Naive thymus-derived CD4-positive, alpha-beta T cell (primary cell): Measurements from ENCODE around the gene ZMYM4. TPM values are rescaled to one million over a fixed set of nuclear protein-coding genes. Genes with fewer than 3 reads are reported as not detected.

Experiments used
- ATAC-seq: fragments of 150-1000 bp; cut with Tn5 transposase; 2 replicates; pipeline ENCODE4 v1.10.0; 2021; ENCODE audit warnings: mild to moderate bottlenecking, moderate library complexity
- CTCF ChIA-PET: fragments of 350-600 bp; sonication (Branson Sonifier 250); formaldehyde crosslinking; loops from one replicate; lab custom pipeline; 2021; ENCODE audit warnings: antibody characterized with exemption; lab: Charles Lee
- POLR2A ChIA-PET: fragments of 350-600 bp; sonication (Branson Sonifier 250); formaldehyde crosslinking; loops from one replicate; lab custom pipeline; 2021; ENCODE audit warnings: antibody characterized with exemption, inconsistent platforms; lab: Charles Lee
- DNase-seq, 9 donors: peaks; one replicate each; pipeline versions ENCODE4 v3.0.0 to v3.0.0-alpha.2; 2020 to 2022; ENCODE audit warnings: mixed read lengths in 1 of 9
- H3K27ac ChIP-seq: one replicate; pipeline ENCODE4 v1.7.0; 2013; ENCODE audit warnings: mild to moderate bottlenecking, low read depth, low read length, moderate library complexity
- H3K27me3 ChIP-seq, 2 donors: one replicate each; pipeline ENCODE4 v1.7.0; 2013; ENCODE audit warnings: low read length in 2 of 2, mild to moderate bottlenecking in 2 of 2, moderate library complexity in 2 of 2; ENCODE audit not compliant: control insufficient read depth in 2 of 2, insufficient read depth in 2 of 2
- H3K36me3 ChIP-seq, 3 experiments: 1 replicate in 2 of 3; 2 replicates in 1 of 3; pipeline ENCODE4 v1.7.0; 2013; ENCODE audit warnings: low read length in 3 of 3, mild to moderate bottlenecking in 3 of 3, moderate library complexity in 1 of 3; ENCODE audit not compliant: insufficient read depth in 3 of 3, control insufficient read depth in 2 of 3
- H3K4me1 ChIP-seq, 2 donors: one replicate each; pipeline ENCODE4 v1.7.0; 2013; ENCODE audit warnings: low read length in 2 of 2, mild to moderate bottlenecking in 2 of 2, moderate library complexity in 1 of 2; ENCODE audit not compliant: control insufficient read depth in 2 of 2, insufficient read depth in 2 of 2
- H3K4me3 ChIP-seq: 2 replicates; pipeline ENCODE4 v1.7.0; 2013; ENCODE audit warnings: mild to moderate bottlenecking, low read length
- H3K9me3 ChIP-seq, 3 experiments: 1 replicate in 2 of 3; 2 replicates in 1 of 3; pipeline ENCODE4 v1.7.0; 2013; ENCODE audit warnings: low read length in 3 of 3; ENCODE audit not compliant: control insufficient read depth in 2 of 3
- H3K27ac Mint-ChIP-seq, 9 donors: one replicate each; pipeline ENCODE4 v1.8.0; 2020 to 2022; ENCODE audit warnings: mixed read lengths in 9 of 9, mild to moderate bottlenecking in 8 of 9, moderate library complexity in 5 of 9, inconsistent platforms in 2 of 9
- H3K27me3 Mint-ChIP-seq, 5 donors: one replicate each; pipeline ENCODE4 v1.8.0; 2021 to 2022; ENCODE audit warnings: mixed read lengths in 5 of 5, mild to moderate bottlenecking in 1 of 5
- H3K36me3 Mint-ChIP-seq, 5 donors: one replicate each; pipeline ENCODE4 v1.8.0; 2020 to 2022; ENCODE audit warnings: mixed read lengths in 5 of 5, mild to moderate bottlenecking in 3 of 5, inconsistent platforms in 1 of 5
- H3K4me1 Mint-ChIP-seq, 7 donors: one replicate each; pipeline ENCODE4 v1.8.0; 2020 to 2022; ENCODE audit warnings: mixed read lengths in 7 of 7, mild to moderate bottlenecking in 3 of 7, inconsistent platforms in 1 of 7
- H3K4me3 Mint-ChIP-seq, 10 donors: one replicate each; pipeline ENCODE4 v1.8.0; 2020 to 2022; ENCODE audit warnings: mild to moderate bottlenecking in 10 of 10, mixed read lengths in 10 of 10, moderate library complexity in 6 of 10, inconsistent platforms in 2 of 10
- H3K9me3 Mint-ChIP-seq, 11 donors: one replicate each; pipeline ENCODE4 v1.8.0; 2020 to 2022; ENCODE audit warnings: mixed read lengths in 11 of 11, mild to moderate bottlenecking in 4 of 11, inconsistent platforms in 1 of 11, moderate library complexity in 1 of 11
- intact Hi-C, 2 donors: fragments of 100-400 bp; cut with micrococcal nuclease; formaldehyde crosslinking; loops; one replicate each; pipeline ENCODE4 v1.15.1; 2023
- polyA plus RNA-seq, 2 donors: library from polyadenylated mRNA; unstranded; fragments of 300-500 nt; fragmentation: Illumina TruSeq; gene quantifications; one replicate each; pipeline ENCODE4 v1.2.3, GENCODE V29; 2021
- total RNA-seq, 6 experiments: library from RNA in 5 of 6; stranded (reverse) in 5 of 6; gene quantifications; 1 replicate in 5 of 6; 2 replicates in 1 of 6; pipeline ENCODE4 v1.2.3 and lab custom pipeline; 2021 to 2026

The ZMYM4 gene
- total RNA-seq: 10 to 100 TPM; 32.1 to 52.9 (median 45.6) TPM
- 10 to 100 TPM; 28.2 to 32.1 TPM for polyA plus RNA-seq
- total RNA-seq (lab: John Stamatoyannopoulos, UW): 77.0 reads per million, percentile 80 among the genes with 10 or more reads in this experiment

DNA sequence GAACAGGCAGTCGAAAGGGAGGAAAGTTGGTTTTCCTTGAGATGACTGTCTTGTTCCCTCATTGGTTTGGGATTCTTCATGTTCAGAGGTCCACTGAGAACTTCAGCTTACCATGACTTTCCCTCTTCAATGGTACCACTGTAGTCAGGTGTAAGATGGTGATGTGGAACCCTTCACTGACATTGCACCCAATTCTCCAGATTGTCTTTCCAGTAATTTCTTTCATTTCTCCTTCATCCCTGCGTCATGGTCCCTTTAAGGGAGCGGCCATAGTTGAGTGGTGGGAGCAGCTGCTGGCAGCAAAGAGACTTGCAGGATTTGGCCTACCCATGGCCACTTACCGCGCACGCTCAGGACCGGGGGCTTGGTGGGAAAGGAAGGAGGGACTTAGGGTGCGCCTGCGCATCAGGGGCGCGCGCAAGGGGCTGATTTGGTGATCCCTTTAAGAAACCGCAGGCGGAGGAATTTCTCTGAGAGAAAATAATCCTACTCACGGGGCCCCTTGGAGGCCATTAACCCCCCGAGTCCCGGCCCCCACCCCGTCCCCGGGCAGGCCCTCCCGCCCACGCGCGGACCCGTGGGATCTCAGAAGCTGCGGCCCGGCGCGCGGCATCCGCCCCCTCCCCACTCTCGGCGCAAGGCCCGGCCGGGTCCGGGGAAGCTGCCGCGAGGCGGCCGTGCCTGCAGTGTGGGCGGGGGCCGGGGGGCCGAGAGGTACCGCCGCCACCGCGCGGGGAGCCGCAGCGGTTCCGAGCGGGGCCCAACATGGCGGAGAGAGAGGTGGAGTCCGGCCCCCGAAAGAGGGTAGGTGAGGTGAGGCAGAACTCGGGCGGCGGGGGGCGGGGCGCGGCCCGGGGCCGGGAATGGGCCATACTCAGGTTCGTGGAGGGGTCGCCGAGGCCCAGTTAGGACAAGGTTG is at the start of gene ZMYM4:
TSS of gene ZMYM4 (plus strand) at position 428 of the 919 bp plus-strand sequence. CDS start at position 766, 338 bp downstream.
- Mint-ChIP-seq H3K27ac (peak within 1 kb of the TSS; percentile 80 to 99 (median 93)), H3K4me3 (peak within 1 kb of the TSS; percentile 78 to 98 (median 90)), H3K4me1 (peaks cover 22 to 44% (median 40%) of the 10 kb centered on the region in 7 donors), H3K9me3 (peaks cover 0 to 7% (median 0%) of the 10 kb centered on the region in 11 donors), H3K27me3 (peaks cover 0 to 5% (median 0%) of the 10 kb centered on the region in 5 donors), H3K36me3 (peaks cover 2 to 12% (median 7%) of the 10 kb centered on the region in 5 donors)
- Histone ChIP-seq H3K27me3 (no peaks in the 10 kb centered on the region), H3K4me1 (peaks cover 6 to 20% of the 10 kb centered on the region in 2 donors), H3K9me3 (no peaks in the 10 kb centered on the region), H3K4me3 (peak within 1 kb of the TSS; percentile 58), H3K36me3 (peaks cover 0 to 3% (median 0%) of the 10 kb centered on the region in 3 experiments), H3K27ac (peak within 1 kb of the TSS; percentile 88)
- ChIA-PET POLR2A (interaction anchor here (0.8 to 1.2 kb wide), 4 partner anchors 10 to 403 kb away, joined by 3 to 9 read pairs (median 5); partner anchors contain the start of gene SFPQ), CTCF (no interaction called here)
- ATAC-seq (peak; percentile 96), DNase-seq (peak; percentile 67 to 91 (median 87))
- intact Hi-C loops: loop anchor here (1.0 to 5.0 kb wide), 6 partner anchors 18 to 289 kb away; partner anchors contain the start of genes SFPQ (in 2 of the 2), ZMYM6 (in 2 of the 2), KIAA0319L (in 1 of the 2) and NCDN (in 1 of the 2)

DNA sequence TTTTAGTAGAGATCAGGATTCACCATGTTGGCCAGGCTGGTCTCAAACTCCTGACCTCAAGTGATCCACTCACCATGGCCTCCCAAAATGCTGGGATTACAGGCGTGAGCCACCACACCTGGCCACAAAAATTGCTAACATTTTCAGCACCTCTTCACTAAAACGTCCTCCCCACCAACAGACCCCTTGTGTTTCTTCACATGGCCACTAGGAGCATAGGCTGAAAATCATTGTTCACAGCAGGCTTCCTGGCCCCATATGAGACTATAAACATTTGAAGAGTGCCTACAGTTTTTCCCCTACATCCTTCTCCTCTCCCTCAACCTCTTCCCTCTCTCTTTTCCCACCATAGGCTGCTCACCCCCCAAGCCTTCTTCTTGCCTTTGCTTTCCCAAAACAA is 47.5 kb upstream of the ZMYM4 start:
- ATAC-seq (peak; percentile 57), DNase-seq (peak in 6 of 9 donors; percentile 7 to 24 (median 14))
- Histone ChIP-seq H3K4me3 (no peak overlapping the region), H3K27ac (no peak overlapping the region), H3K36me3 (no peaks in the 10 kb centered on the region), H3K9me3 (no peaks in the 10 kb centered on the region), H3K27me3 (no peaks in the 10 kb centered on the region), H3K4me1 (no peaks in the 10 kb centered on the region)
- H3K9me3 Mint-ChIP-seq: no peaks in the 10 kb centered on the region
- H3K27ac Mint-ChIP-seq: no peak overlapping the region
- ChIA-PET CTCF (no interaction called here), POLR2A (interaction anchor here (0.6 kb wide), 1 partner anchor 128 kb away, joined by 3 read pairs; no protein-coding TSS in a partner anchor)
- intact Hi-C loops: loop anchor here in 1 of 2 donors (1.0 kb wide), 1 partner anchor 19 kb away; no protein-coding TSS in a partner anchor
- no peak overlapping the region for H3K4me3 Mint-ChIP-seq
- H3K4me1 Mint-ChIP-seq: peaks cover 0 to 5% (median 0%) of the 10 kb centered on the region in 7 donors
- H3K27me3 Mint-ChIP-seq: peaks cover 0 to 3% (median 0%) of the 10 kb centered on the region in 5 donors
- H3K36me3 Mint-ChIP-seq: no peaks in the 10 kb centered on the region

DNA sequence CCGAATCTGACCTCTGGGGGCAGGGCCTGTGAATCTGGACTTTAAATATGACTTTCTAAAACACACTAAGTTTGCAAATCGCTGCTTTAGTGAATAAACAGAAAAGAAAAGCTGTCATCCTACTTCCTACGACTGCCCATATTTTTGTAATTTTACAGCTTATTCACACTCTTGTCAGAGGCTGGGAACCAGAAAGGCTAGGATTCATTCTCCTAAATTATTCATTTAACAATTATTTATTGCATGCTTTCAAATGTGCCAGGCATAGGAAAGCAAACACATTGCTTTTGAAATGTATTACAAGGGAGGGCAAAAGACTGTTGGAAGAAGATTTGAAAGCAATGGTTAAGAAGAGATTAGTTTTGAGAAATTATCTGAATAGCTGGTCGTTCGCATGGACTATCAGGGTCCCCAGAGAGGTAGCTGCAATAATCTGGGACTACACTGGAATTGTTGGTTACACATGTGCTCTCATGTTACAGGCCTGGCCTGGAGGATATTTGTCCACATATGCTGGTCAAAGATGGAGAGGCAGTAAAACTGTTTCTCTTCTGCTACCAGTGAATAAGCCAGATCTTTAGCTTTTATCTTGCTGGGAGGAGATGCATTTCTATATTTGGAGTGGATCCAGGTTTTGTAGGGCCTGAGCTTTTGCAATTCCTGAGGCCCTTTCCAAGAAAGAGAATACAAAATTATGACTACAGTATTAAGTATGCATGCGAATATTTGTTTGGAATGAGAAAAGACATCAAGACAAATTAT is 46.0 kb upstream of the ZMYM4 start:
- DNase-seq (no peak), ATAC-seq (no peak)
- ChIA-PET POLR2A (no interaction called here), CTCF (interaction anchor here (0.6 kb wide), 1 partner anchor 60 kb away, joined by 3 read pairs; no protein-coding TSS in a partner anchor)
- Mint-ChIP-seq H3K4me3 (no peak overlapping the region), H3K27ac (no peak overlapping the region), H3K27me3 (peaks cover 0 to 3% (median 0%) of the 10 kb centered on the region in 5 donors), H3K4me1 (peaks cover 0 to 5% (median 0%) of the 10 kb centered on the region in 7 donors), H3K36me3 (no peaks in the 10 kb centered on the region), H3K9me3 (no peaks in the 10 kb centered on the region)
- Histone ChIP-seq H3K4me3 (no peak overlapping the region), H3K9me3 (no peaks in the 10 kb centered on the region), H3K4me1 (no peaks in the 10 kb centered on the region), H3K27me3 (no peaks in the 10 kb centered on the region), H3K36me3 (no peaks in the 10 kb centered on the region), H3K27ac (no peak overlapping the region)
- intact Hi-C loops: no loop called here

DNA sequence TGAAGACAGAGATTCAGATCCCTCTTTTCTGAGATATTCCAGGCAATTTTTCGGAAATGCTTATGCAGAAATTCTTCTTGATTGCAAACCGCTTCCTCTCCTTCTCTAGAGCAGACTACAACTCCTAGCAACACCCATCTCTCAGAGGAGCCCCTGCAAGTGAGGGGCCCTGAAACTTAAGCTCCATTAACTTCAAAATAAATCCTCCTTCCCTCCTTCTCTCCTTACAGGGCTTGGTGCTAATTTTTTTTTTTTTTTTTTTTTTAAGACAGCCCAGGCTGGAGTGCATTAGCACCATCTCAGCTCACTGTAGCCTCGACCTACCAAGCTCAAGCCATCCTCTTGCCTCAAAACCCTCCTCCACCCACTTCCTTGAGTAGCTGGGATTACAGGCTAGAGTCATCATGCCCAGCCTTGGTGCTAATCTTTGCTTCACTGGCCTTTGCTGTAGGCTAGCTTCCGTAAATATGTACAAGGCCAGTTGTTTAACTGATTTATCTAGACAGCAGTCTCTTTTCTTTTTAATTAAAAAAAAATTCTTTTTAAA is 45.4 kb upstream of the ZMYM4 start:
- no peaks in the 10 kb centered on the region for H3K36me3 ChIP-seq
- DNase-seq: no peak
- no peaks in the 10 kb centered on the region for H3K9me3 Mint-ChIP-seq
- H3K9me3 ChIP-seq: no peaks in the 10 kb centered on the region
- intact Hi-C loops: no loop called here
- no peak overlapping the region for H3K27ac ChIP-seq
- no peaks in the 10 kb centered on the region for H3K36me3 Mint-ChIP-seq
- H3K4me1 ChIP-seq: no peaks in the 10 kb centered on the region
- no peak overlapping the region for H3K27ac Mint-ChIP-seq
- CTCF ChIA-PET: interaction anchor here (0.6 kb wide), 1 partner anchor 59 kb away, joined by 3 read pairs; no protein-coding TSS in a partner anchor
- H3K4me3 ChIP-seq: no peak overlapping the region
- H3K27me3 Mint-ChIP-seq: peaks cover 0 to 3% (median 0%) of the 10 kb centered on the region in 5 donors
- no peaks in the 10 kb centered on the region for H3K27me3 ChIP-seq
- H3K4me3 Mint-ChIP-seq: no peak overlapping the region
- H3K4me1 Mint-ChIP-seq: peaks cover 0 to 5% (median 0%) of the 10 kb centered on the region in 7 donors
- POLR2A ChIA-PET: no interaction called here
- ATAC-seq: no peak

DNA sequence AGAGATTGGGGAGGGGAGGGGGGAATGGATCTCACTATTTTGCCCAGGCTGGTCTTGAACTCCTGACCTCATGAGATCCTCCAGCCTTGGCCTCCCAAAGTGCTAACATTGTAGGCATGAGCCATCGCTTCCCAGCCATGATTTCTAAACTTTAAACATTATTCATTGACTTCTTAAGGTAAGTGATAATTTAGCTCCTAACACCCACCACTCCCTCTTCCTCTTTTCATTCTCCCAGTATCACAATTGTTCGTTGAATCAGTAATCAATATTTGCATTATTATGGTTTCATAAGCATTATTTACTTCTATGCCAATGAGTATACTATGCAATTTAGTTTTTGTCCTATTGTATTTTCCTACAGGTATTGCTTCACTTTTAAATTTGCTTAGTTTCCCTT is 42.0 kb upstream of the ZMYM4 start:
- no peak overlapping the region for H3K4me3 ChIP-seq
- H3K27me3 ChIP-seq: no peaks in the 10 kb centered on the region
- no peak overlapping the region for H3K4me3 Mint-ChIP-seq
- intact Hi-C loops: no loop called here
- no peaks in the 10 kb centered on the region for H3K36me3 ChIP-seq
- H3K27ac ChIP-seq: no peak overlapping the region
- DNase-seq (no peak), ATAC-seq (no peak)
- CTCF ChIA-PET: no interaction called here
- POLR2A ChIA-PET: interaction anchor here (0.7 kb wide), 1 partner anchor 26 kb away, joined by 3 read pairs; no protein-coding TSS in a partner anchor
- peaks cover 0 to 2% (median 0%) of the 10 kb centered on the region in 11 donors for H3K9me3 Mint-ChIP-seq
- H3K4me1 ChIP-seq: no peaks in the 10 kb centered on the region
- H3K36me3 Mint-ChIP-seq: no peaks in the 10 kb centered on the region
- H3K27me3 Mint-ChIP-seq: peaks cover 0 to 3% (median 0%) of the 10 kb centered on the region in 5 donors
- H3K4me1 Mint-ChIP-seq: peaks cover 0 to 10% (median 0%) of the 10 kb centered on the region in 7 donors
- H3K27ac Mint-ChIP-seq: no peak overlapping the region
- no peaks in the 10 kb centered on the region for H3K9me3 ChIP-seq
